HL-60 (cell line): ENCODE measurements around the gene HYOU1.

ENCODE experiments used
- DNase-seq, 2 experiments: peaks; one replicate each; pipeline ENCODE4 v3.0.0-alpha.2; 2010 to 2020; ENCODE audit warnings: low read depth in 1 of 2, low spot score in 1 of 2
- H3K27ac ChIP-seq: fragments of 250-450 bp; sonication (Bioruptor Pico); replicated peaks from 2 replicates; pipeline ENCODE4 v1.5.1; 2020; ENCODE audit warnings: mild to moderate bottlenecking, moderate library complexity
- H3K27me3 ChIP-seq: fragments of 250-450 bp; sonication (Bioruptor Pico); 2 replicates; pipeline ENCODE4 v1.5.1; 2021; ENCODE audit warnings: mild to moderate bottlenecking, moderate library complexity; ENCODE audit not compliant: insufficient read depth, poor library complexity, severe bottlenecking
- H3K4me3 ChIP-seq: replicated peaks from 2 replicates; pipeline ENCODE4 v1.5.1; 2011; ENCODE audit warnings: mild to moderate bottlenecking, control low read depth, low read length; ENCODE audit not compliant: insufficient read depth
- GABPA ChIP-seq: IDR thresholded peaks from 2 replicates; pipeline ENCODE4 v1.6.1; 2012; ENCODE audit warnings: low read depth
- POLR2AphosphoS5 ChIP-seq: IDR thresholded peaks from 2 replicates; pipeline ENCODE4 v1.6.1; 2012; ENCODE audit warnings: low read depth
- SPI1 ChIP-seq: IDR thresholded peaks from 2 replicates; pipeline ENCODE4 v1.6.1; 2012; ENCODE audit warnings: low read depth, mild to moderate bottlenecking, borderline replicate concordance
- TF ChIP-seq, protein P1 (sequence below): IDR thresholded peaks from one replicate; pipeline ENCODE4 v1.5.1; 2011; ENCODE audit warnings: low read length, control low read depth, inconsistent platforms; ENCODE audit not compliant: insufficient read depth
- TF ChIP-seq, protein P2 (sequence below): IDR thresholded peaks from 2 replicates; pipeline ENCODE4 v1.6.1; 2012; ENCODE audit warnings: low read depth; ENCODE audit not compliant: insufficient replicate concordance

The HYOU1 gene

DNA sequence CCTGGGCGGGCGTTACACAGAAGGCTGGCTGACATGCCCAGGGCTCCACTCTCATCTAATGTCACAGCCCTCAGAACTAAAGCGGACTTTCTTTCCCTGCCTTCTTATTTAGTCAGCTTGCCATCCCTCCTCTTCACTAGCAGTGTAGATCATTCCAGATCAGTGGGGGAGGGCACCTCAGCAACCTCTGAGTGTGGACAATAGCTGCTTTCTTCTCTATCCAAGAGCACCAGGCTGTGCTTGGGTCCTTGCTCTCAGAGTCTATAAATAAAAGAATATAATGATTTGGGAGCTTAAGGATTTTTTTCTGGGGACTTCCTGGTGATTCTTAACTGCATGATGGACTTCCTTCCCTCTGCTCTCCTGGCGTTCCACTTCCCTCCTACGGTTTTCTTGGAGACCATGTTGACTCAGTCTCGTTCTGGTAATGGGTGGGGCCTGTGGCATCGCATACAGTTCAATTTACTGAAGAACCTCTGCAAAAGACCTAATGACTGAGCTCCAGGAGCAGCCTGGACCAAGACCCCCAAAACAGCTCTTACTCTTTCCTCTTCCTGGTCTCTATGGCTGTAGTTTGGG, 24.8 kb upstream of the HYOU1 start:
- no peak overlapping the region for H3K27ac ChIP-seq
- TF ChIP-seq, protein P1, sequence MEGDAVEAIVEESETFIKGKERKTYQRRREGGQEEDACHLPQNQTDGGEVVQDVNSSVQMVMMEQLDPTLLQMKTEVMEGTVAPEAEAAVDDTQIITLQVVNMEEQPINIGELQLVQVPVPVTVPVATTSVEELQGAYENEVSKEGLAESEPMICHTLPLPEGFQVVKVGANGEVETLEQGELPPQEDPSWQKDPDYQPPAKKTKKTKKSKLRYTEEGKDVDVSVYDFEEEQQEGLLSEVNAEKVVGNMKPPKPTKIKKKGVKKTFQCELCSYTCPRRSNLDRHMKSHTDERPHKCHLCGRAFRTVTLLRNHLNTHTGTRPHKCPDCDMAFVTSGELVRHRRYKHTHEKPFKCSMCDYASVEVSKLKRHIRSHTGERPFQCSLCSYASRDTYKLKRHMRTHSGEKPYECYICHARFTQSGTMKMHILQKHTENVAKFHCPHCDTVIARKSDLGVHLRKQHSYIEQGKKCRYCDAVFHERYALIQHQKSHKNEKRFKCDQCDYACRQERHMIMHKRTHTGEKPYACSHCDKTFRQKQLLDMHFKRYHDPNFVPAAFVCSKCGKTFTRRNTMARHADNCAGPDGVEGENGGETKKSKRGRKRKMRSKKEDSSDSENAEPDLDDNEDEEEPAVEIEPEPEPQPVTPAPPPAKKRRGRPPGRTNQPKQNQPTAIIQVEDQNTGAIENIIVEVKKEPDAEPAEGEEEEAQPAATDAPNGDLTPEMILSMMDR: no peak
- TF ChIP-seq GABPA: no peak
- TF ChIP-seq SPI1: no peak
- TF ChIP-seq POLR2AphosphoS5: no peak
- TF ChIP-seq, protein P2, sequence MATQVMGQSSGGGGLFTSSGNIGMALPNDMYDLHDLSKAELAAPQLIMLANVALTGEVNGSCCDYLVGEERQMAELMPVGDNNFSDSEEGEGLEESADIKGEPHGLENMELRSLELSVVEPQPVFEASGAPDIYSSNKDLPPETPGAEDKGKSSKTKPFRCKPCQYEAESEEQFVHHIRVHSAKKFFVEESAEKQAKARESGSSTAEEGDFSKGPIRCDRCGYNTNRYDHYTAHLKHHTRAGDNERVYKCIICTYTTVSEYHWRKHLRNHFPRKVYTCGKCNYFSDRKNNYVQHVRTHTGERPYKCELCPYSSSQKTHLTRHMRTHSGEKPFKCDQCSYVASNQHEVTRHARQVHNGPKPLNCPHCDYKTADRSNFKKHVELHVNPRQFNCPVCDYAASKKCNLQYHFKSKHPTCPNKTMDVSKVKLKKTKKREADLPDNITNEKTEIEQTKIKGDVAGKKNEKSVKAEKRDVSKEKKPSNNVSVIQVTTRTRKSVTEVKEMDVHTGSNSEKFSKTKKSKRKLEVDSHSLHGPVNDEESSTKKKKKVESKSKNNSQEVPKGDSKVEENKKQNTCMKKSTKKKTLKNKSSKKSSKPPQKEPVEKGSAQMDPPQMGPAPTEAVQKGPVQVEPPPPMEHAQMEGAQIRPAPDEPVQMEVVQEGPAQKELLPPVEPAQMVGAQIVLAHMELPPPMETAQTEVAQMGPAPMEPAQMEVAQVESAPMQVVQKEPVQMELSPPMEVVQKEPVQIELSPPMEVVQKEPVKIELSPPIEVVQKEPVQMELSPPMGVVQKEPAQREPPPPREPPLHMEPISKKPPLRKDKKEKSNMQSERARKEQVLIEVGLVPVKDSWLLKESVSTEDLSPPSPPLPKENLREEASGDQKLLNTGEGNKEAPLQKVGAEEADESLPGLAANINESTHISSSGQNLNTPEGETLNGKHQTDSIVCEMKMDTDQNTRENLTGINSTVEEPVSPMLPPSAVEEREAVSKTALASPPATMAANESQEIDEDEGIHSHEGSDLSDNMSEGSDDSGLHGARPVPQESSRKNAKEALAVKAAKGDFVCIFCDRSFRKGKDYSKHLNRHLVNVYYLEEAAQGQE: no peak

DNA sequence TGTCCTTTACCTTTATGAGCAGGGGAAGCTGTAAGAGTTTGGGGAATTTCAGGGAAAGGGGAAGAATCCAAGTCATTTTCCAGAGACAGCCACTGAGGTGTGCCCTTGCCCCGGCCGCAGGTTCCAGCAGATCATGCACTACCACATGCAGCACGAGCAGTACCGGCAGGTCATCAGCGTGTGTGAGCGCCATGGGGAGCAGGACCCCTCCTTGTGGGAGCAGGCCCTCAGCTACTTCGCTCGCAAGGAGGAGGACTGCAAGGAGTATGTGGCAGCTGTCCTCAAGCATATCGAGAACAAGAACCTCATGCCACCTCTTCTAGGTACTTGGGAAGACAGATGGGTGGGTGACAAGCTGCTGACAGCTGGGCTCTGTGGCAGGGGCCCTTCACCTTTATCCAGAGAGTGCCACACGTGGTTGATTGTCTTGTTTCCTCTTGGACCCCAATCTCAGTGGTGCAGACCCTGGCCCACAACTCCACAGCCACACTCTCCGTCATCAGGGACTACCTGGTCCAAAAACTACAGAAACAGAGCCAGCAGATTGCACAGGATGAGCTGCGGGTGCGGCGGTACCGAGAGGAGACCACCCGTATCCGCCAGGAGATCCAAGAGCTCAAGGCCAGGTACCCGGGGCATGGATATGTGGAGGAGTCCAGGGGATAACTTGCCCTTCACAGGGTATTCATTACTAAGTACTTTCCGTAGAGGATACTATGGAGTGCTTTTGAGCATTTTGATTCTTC, 21.8 kb upstream of the HYOU1 start:
- DNase-seq: no peak
- Histone ChIP-seq H3K27me3 (no peaks in the 10 kb centered on the region), H3K4me3 (no peak overlapping the region), H3K27ac (no peak overlapping the region)
- TF ChIP-seq, protein P2: no peak
- TF ChIP-seq GABPA (no peak), POLR2AphosphoS5 (no peak), SPI1 (no peak)
- TF ChIP-seq, protein P1: no peak

More for the DNA sequence above, 24.8 kb upstream of the HYOU1 start:
- no peak overlapping the region for H3K4me3 ChIP-seq
- DNase-seq: no peak
- no peaks in the 10 kb centered on the region for H3K27me3 ChIP-seq

DNA sequence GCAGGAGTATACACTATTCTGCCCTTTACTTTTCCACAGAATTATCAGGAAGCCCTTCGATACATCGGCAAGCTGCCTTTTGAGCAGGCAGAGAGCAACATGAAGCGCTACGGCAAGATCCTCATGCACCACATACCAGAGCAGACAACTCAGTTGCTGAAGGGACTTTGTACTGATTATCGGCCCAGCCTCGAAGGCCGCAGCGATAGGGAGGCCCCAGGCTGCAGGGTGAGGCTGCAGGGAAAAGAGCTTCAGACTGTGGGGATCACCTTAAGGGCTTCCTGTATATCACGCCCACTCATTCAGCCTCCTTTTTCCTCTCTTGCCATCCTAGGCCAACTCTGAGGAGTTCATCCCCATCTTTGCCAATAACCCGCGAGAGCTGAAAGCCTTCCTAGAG, 20.8 kb upstream of the HYOU1 start:
- Histone ChIP-seq H3K27ac (no peak overlapping the region), H3K4me3 (no peak overlapping the region), H3K27me3 (no peaks in the 10 kb centered on the region)
- TF ChIP-seq, protein P1: no peak
- TF ChIP-seq SPI1 (no peak), POLR2AphosphoS5 (no peak), GABPA (no peak)
- TF ChIP-seq, protein P2: no peak
- DNase-seq: no peak
